ENCODE data around the gene MFAP3L. TPM values are rescaled to one million over a fixed set of nuclear protein-coding genes. Genes with fewer than 3 reads are reported as not detected.

MFAP3L gene
- 0.86 and 1.1 TPM in 2 replicates for total RNA-seq

GRCh38 chr4:170026253-170027021, at the start of gene MFAP3L:
TSS of gene MFAP3L (minus strand) at chr4:170026395. CDS start at chr4:170005877, 20,518 bp downstream.

Other genes with a start within 250 kb of the MFAP3L start
- 1.3 and 6.3 TPM in 2 replicates for gene AADAT, start 63.6 kb upstream of the MFAP3L start, total RNA-seq

All from placental pericyte (primary cell).